ENCODE data around the gene ZBTB18. TPM values are rescaled to one million over a fixed set of nuclear protein-coding genes. Genes with fewer than 3 reads are reported as not detected.

Gene ZBTB18
- polyA plus RNA-seq, 1 donor from 2014 or later, result 30.6 TPM

GRCh38 chr1:244035358-244035757 lies 15.7 kb upstream of the ZBTB18 start:
- Histone ChIP-seq H3F3A (ENCODE audit: insufficient read depth, low read length, poor library complexity, severe bottlenecking) (no peaks in the 10 kb centered on the region), H3K9me3 (ENCODE audit: low read length) (no peaks in the 10 kb centered on the region), H3K9me2 (ENCODE audit: insufficient read depth, low read length) (no peaks in the 10 kb centered on the region), H4K20me1 (ENCODE audit: insufficient read depth) (no peaks in the 10 kb centered on the region), H2AFZ (ENCODE audit: low read depth, low read length) (no peak overlapping the region), H3K36me3 (ENCODE audit: insufficient read depth, low read length) (no peaks in the 10 kb centered on the region), H3K9ac (ENCODE audit: low read length) (no peak overlapping the region), H3K27me3 (ENCODE audit: insufficient read depth, low read depth, low read length) (no peaks in the 10 kb centered on the region), H3K4me2 (ENCODE audit: low read length) (no peak overlapping the region), H3K27ac (ENCODE audit: low read length) (no peak overlapping the region), H3K4me3 (ENCODE audit: low read length) (no peak overlapping the region), H3K79me2 (replicated peaks; ENCODE audit: insufficient read depth, low read length) (no peaks in the 10 kb centered on the region)
- TF ChIP-seq POLR2AphosphoS5 (IDR thresholded peaks at IDR 0.05), result no peak
- no peak for TF ChIP-seq EP300 (conservative IDR thresholded peaks at IDR 0.05; ENCODE audit: poor library complexity, severe bottlenecking)
- TF ChIP-seq REST (IDR thresholded peaks at IDR 0.05; ENCODE audit: borderline replicate concordance), result no peak
- no peak for TF ChIP-seq TAF1 (IDR thresholded peaks at IDR 0.05; ENCODE audit: low read depth)
- no peak for TF ChIP-seq SMC3 (conservative IDR thresholded peaks at IDR 0.05; ENCODE audit: poor library complexity)
- TF ChIP-seq EZH2 (IDR thresholded peaks at IDR 0.05; ENCODE audit: borderline replicate concordance, insufficient read depth, low read length, poor library complexity, severe bottlenecking), result no peak
- no peak for TF ChIP-seq MXI1 (conservative IDR thresholded peaks at IDR 0.05; ENCODE audit: poor library complexity, severe bottlenecking)
- no peak for TF ChIP-seq CTCF (IDR thresholded peaks at IDR 0.05; ENCODE audit: poor library complexity, severe bottlenecking)
- TF ChIP-seq RAD21 (conservative IDR thresholded peaks at IDR 0.05), result no peak

GRCh38 chr1:244037252-244037651 lies 13.8 kb upstream of the ZBTB18 start:
- Histone ChIP-seq H2AFZ (ENCODE audit: low read depth, low read length) (no peak overlapping the region), H3K27ac (ENCODE audit: low read length) (no peak overlapping the region), H3K4me2 (ENCODE audit: low read length) (no peak overlapping the region), H3K27me3 (ENCODE audit: insufficient read depth, low read depth, low read length) (no peaks in the 10 kb centered on the region), H3K9me2 (ENCODE audit: insufficient read depth, low read length) (no peaks in the 10 kb centered on the region), H3K4me3 (ENCODE audit: low read length) (no peak overlapping the region), H3F3A (ENCODE audit: insufficient read depth, low read length, poor library complexity, severe bottlenecking) (no peaks in the 10 kb centered on the region), H3K79me2 (replicated peaks; ENCODE audit: insufficient read depth, low read length) (no peaks in the 10 kb centered on the region), H3K9ac (ENCODE audit: low read length) (no peak overlapping the region), H4K20me1 (ENCODE audit: insufficient read depth) (no peaks in the 10 kb centered on the region), H3K9me3 (ENCODE audit: low read length) (no peaks in the 10 kb centered on the region), H3K36me3 (ENCODE audit: insufficient read depth, low read length) (no peaks in the 10 kb centered on the region)
- no peak for TF ChIP-seq EZH2 (IDR thresholded peaks at IDR 0.05; ENCODE audit: borderline replicate concordance, insufficient read depth, low read length, poor library complexity, severe bottlenecking)
- no peak for TF ChIP-seq EP300 (conservative IDR thresholded peaks at IDR 0.05; ENCODE audit: poor library complexity, severe bottlenecking)
- TF ChIP-seq REST (IDR thresholded peaks at IDR 0.05; ENCODE audit: borderline replicate concordance), result no peak
- no peak for TF ChIP-seq SMC3 (conservative IDR thresholded peaks at IDR 0.05; ENCODE audit: poor library complexity)
- TF ChIP-seq MXI1 (conservative IDR thresholded peaks at IDR 0.05; ENCODE audit: poor library complexity, severe bottlenecking), result no peak
- TF ChIP-seq TAF1 (IDR thresholded peaks at IDR 0.05; ENCODE audit: low read depth), result no peak
- TF ChIP-seq CTCF (IDR thresholded peaks at IDR 0.05; ENCODE audit: poor library complexity, severe bottlenecking), result no peak
- no peak for TF ChIP-seq POLR2AphosphoS5 (IDR thresholded peaks at IDR 0.05)
